LNCAP (cell line): ENCODE results near the gene POU3F3.

Experiments used
- TF ChIP-seq, protein P1 (sequence below): fragments of 450-650 bp; IDR thresholded peaks from 2 replicates; pipeline ENCODE4 v1.5.1; 2017; ENCODE audit warnings: mild to moderate bottlenecking

POU3F3 gene

DNA sequence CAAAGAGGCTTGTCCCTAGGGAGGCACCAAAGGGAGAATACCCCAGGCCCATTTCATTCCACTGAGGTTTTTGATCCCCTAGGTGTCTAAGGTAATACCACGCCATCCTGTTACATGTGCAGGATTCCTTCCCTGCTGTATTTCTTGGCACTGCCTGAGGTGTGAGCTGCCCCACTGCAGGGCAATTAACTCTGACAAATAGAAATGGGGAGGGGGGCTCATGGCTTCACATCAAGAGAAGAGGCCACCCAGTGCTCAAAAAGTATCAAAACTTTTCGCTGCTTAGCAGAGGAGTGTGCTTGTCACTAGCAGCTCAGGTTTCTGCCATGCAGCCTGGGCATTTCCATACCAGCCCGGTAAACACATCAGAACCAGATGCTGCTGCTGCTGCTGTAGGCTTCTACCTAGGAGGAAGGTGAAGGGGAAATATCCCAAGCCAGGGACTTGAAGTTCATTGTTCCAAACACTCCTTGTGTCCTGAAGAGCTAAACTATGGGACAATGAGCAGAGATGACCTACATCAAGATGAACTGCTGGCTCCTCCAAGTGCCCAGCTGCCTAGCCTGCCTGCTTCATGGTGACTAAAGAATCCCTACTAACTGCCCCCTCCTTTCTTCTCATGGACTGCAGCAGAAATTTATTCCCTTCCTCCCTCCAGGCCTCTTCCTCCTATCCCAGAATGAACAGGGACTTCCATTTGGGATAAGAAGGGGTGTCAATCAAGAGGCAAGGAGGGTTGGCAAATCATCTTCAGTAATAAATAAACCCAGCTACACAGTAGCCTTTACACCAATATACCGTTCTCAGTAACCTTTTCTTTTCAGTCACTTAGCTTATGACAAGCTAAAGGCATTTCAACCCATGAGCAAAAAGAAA, 16.4 kb downstream of the POU3F3 start:
- TF ChIP-seq, protein P1, sequence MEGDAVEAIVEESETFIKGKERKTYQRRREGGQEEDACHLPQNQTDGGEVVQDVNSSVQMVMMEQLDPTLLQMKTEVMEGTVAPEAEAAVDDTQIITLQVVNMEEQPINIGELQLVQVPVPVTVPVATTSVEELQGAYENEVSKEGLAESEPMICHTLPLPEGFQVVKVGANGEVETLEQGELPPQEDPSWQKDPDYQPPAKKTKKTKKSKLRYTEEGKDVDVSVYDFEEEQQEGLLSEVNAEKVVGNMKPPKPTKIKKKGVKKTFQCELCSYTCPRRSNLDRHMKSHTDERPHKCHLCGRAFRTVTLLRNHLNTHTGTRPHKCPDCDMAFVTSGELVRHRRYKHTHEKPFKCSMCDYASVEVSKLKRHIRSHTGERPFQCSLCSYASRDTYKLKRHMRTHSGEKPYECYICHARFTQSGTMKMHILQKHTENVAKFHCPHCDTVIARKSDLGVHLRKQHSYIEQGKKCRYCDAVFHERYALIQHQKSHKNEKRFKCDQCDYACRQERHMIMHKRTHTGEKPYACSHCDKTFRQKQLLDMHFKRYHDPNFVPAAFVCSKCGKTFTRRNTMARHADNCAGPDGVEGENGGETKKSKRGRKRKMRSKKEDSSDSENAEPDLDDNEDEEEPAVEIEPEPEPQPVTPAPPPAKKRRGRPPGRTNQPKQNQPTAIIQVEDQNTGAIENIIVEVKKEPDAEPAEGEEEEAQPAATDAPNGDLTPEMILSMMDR, result no peak

DNA sequence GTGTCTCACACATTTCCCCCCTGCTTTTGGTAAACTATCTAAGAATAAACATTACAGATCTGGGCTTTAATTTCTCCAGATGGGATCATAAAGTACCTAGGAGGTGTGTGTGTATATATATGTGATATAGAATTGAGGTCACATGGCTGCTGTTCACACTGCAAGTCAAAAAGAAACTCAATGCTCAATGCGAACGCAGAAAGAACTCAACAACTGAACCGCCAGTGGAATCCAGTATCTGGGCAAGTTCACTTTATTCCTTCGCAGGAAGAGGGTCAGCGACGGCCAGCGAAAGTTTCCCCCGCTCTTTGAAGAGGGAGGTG, 17.7 kb downstream of the POU3F3 start:
- TF ChIP-seq, protein P1, result no peak

DNA sequence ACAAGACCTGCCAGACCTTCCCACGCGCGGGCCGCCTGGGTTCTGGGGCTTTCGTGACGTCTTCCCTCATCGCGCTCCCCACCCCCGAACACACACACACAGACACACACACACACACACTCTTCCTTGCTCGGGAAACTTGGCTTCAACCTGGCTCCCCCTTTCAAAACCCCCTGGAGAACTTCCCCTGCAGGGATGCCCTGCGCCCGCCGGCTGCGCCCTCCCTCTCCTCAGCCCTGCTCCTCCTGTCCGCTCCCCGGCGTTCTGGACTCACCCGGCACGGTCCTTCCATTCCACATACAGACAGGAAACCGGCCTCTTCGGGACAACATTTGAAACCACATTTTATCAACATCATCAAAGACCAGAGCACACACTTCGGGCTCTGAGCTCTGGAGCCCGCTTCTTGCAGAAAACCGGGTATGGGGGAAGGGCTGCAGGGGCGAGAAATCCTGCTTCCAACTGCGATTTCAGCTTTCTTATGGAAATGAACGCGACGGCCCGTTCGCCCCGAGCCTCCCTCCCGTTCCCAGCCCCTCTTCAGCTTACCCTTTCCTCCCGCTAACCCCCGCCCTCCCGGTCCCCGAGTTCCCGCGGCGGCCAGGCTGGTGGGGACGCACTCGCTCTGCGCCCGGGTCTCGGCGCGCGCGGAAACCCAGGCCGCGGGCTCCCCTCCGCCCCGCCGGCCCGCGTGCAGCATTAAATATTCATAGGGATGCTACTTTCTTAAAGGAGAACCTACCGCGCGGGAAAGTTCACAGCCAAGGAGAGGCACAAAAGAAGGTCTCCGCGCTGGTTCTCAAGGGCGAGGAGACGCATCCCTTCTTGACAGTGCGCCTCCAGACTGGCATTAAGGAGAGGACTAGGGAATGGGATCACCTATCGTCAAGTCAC, 18.3 kb downstream of the POU3F3 start:
- TF ChIP-seq, protein P1, result no peak

DNA sequence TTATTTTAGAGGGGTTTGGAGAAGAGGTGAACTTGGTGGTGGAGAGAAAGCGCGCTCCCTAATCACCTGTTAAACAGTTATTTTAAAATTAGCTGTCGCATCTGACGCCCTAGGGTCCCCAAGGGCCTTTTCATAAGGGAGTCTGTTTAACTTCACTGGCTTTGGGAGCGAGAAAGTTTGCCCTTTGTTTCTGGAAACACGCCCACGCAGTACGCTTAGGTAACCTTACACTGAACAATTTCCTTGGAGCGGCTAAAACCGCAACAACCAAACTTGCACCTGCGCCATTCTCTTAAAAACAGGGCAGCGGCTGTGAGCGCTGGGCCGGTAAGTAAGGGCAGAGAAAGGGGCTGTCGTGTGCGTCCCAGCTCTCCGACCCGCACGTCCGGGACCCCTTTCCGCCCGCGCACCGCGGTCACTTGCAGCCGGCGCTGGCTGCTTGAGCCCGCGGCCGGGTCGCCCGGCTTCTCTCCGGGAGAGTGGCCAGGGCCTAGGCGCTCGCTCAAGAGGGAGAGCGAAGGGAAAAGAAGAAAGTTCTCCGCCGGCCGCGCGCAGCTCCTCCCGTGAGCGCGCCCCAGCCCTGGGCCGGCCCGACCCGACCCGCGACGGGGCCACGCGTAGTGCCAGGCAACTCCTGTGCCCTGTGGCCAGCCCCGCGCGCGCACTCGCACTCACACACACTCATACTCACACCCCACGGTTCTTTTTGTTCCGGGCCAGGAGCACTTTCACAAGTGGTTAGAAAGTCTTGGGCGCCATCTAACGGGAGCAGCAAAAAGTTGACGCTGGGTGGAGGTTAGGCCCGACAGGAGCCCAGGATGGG, 19.2 kb downstream of the POU3F3 start:
- TF ChIP-seq, protein P1, result peak; percentile 70

DNA sequence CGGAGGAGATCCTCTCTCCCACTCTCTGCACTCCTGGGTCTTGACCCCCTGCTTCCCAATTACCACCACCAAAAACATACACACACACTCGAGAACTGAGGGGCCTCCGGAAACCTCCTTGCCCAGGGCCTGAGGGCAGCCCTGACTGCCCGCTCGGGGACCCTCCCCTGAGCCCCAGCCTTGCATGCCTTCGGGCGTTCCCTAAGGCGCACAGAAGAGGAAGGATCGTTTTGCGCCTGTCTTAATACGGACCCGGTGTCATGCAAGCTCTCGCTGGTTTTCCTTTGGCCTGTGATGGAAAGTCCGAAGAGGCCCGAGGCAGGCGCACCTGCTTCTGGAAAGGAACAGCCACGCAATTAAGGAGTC, 19.8 kb downstream of the POU3F3 start:
- TF ChIP-seq, protein P1, result no peak

DNA sequence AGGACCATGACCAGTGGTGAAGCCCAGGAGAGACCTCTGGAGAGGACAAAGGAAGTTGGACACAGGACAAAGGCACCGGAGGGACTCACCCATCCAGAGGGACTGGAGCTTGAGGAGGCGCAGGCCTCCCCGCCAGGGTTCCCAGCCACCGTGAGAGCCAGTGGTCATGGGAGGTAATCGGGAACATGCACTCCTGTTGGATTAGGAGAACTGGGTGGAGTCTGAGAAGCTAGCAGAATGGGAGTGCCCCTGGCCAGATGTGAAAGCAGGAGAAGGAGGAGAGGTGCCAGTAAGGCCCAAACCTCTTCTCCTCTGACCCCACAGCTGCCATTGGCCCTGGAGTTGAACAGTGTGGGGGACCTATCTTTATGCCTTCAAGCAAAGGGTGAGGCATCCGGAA, 20.3 kb downstream of the POU3F3 start:
- TF ChIP-seq, protein P1, result no peak

DNA sequence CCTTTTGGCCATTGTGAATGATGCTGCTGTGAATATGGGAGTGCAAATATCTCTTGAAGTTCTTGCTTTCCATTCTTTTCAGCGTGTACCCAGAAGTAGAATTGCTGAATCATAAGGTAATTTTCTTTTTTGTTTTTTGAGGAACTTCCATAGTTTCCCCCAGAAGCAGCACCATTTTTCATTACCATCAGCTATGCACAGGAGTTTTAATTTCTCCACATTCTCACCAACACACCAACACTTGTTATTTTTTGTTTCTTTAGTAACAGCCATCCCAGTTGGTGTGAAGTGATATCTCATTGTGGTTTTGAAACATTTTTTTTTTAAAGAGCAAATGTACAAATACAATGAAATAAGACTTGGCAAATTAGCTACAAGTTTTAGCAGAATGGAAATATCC, 21.3 kb downstream of the POU3F3 start:
- TF ChIP-seq, protein P1, result no peak
